Posterior vena cava (tissue), 2 donors: Measurements from ENCODE around the gene ATP2B2. TPM values are rescaled to one million over a fixed set of nuclear protein-coding genes. Genes with fewer than 3 reads are reported as not detected.
"Not testable (repeated sequence)": the region's sequence is repeated elsewhere in the genome, so short reads cannot be mapped to it uniquely, and the experiment has no call there.

Source experiments
- DNase-seq: peaks from one replicate; pipeline ENCODE4 v3.0.0-alpha.2; 2020; ENCODE audit warnings: low spot score
- intact Hi-C, 2 donors: fragments of 100-400 bp; cut with DNase I; formaldehyde crosslinking; loops; one replicate each; pipeline versions ENCODE4 v1.14.1 to v1.14.2; 2022 to 2023
- long read RNA-seq, 2 donors: library from polyadenylated mRNA; unstranded; transcript quantifications; one replicate each; pipeline ENCODE4 v2.0.0, GENCODE V29; 2020 to 2021
- total RNA-seq, 2 donors: library from RNA; stranded (reverse); fragmentation: NEBNext Ultra II Directional; extraction: Animal tissue kit (Norgen Biotek cat#: 25700); gene quantifications; one replicate each; pipeline ENCODE4 v1.2.1, GENCODE V29; 2021
- donor health status: DM: yes; HTN: yes; CAD: no.
- donor health status: DM: yes; HTN: yes; CAD: no.

Gene ATP2B2
- under 1 TPM; 0.29 to 0.42 TPM for total RNA-seq
- long read RNA-seq, donor 1, result 0 reads
- long read RNA-seq, donor 2, result 0 reads

DNA sequence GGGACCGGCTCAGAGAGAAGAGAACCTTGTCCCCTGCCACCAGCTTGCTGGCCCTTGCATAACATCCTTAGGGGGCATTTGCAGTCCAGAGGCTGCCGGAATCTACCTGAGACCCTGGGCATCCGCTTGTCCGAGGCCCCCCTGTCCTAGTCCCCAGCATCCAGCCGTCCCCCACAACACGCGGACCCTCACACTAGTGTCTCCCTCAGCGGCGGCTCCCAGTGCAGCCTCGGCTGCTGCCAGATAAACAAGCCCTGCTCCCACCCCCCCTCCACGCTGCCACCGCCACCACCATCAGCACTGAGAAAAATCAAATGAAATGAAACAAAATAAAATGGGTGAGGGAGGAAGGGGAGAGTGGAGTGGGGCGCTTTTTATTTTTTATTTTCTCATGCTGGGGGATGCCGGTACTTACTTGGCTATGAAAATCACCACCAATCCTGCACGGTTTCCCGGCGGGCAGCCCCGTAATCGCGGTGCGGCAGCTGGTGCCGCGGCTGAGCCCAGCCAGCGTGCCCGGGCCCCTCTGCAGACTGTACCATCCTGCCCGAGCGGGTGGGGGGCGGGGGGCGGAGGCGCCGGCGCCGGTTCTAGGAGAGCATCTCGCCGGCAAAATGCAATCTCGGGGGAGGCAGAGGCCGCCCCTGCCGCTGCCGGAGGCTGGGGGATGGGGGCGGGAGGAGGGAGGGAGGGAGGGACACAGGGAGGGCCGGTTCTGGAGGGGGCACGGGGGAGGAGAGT is at the start of gene ATP2B2:
TSS of gene ATP2B2 (minus strand) at position 537 of the 741 bp plus-strand sequence. CDS start 56,043 bp downstream, outside the sequence.
- no peak for DNase-seq
- intact Hi-C loops, result no loop called here

DNA sequence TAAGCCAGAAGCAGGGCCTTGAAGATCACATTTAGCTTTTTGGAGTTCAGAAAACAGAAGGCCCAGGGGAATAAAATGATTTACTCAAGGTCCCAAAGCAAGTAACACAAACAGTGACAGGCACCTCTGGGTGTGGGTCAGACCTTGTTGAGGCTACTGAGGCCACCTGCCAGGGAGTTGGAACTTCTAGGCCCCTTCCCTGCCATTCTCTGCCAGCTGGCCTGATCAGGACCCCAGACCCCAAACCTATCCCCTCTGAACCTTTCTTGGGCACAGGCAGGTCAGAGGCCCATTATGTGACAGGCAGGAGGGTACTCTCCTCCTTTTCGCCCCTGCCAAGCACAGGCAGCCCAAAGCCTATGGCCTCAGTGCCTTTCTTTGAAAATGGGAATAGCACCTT is 49.4 kb upstream of the ATP2B2 start:
- intact Hi-C loops, result no loop called here
- DNase-seq, result no peak

DNA sequence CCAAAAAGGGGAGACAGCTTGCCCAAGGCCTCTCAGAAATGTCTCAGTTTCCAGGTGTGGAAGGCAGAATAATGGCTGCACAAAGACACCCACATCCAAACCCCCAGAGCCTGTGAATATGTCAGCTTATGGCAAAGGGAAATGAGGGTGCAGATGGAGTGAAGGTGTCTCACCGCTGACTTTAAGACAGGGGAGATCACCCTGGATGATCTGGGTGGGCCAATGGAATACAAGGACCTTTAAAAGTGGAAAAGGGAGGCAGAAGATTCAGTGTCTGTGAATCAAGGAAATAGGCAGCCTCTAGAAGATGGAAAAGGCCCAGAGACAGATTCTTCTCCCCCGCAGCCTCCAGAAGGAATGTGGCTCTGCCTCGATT is 48.8 kb upstream of the ATP2B2 start:
- no peak for DNase-seq
- intact Hi-C loops, result no loop called here

DNA sequence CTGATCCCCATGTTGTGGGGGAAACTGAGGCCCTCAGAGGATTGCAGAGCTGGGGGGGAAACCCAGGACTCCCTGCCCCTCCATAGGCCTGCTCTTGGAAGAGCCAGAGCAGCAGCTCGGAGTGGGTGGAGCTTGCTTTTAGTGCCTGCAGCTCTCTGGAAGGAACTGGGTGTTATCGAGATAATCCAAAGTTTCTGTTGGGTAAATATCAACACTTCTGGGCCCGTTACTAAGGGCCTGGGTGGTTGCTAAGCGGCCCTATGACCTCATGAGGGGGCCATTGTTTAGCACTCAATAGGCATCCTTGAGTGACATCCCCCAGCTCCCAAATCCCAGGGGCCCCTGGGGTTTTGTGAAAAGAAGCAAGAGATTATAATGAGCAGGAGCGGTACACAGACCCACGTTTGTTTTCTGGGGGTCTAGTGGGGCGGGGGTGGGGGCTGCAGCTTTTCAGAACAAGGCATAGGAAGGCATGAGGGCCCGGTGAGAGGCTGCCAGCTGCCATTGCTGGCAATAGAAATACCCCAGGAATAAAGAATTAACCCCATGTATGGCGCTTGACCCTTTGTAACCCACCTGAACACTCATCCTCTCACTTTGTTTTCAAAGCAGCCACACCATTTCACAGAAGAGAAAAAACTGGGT is 48.3 kb upstream of the ATP2B2 start:
- intact Hi-C loops, result no loop called here
- no peak for DNase-seq

DNA sequence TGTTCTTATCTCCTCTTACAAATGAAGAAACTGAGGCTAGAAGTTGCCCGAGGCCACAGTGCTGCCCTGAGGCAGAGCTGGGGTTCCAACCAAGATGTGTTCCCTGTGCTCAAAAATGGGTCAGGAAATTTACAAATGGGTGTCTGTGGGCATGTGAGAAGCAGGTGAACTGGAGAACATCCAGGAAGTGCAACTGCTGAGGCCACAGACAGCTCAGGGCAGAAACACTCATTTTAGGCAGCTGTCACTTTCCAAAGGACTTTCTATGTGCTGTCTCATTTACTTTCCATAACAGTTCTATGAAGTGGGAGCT is 47.2 kb upstream of the ATP2B2 start:
- no peak for DNase-seq
- intact Hi-C loops, result no loop called here

DNA sequence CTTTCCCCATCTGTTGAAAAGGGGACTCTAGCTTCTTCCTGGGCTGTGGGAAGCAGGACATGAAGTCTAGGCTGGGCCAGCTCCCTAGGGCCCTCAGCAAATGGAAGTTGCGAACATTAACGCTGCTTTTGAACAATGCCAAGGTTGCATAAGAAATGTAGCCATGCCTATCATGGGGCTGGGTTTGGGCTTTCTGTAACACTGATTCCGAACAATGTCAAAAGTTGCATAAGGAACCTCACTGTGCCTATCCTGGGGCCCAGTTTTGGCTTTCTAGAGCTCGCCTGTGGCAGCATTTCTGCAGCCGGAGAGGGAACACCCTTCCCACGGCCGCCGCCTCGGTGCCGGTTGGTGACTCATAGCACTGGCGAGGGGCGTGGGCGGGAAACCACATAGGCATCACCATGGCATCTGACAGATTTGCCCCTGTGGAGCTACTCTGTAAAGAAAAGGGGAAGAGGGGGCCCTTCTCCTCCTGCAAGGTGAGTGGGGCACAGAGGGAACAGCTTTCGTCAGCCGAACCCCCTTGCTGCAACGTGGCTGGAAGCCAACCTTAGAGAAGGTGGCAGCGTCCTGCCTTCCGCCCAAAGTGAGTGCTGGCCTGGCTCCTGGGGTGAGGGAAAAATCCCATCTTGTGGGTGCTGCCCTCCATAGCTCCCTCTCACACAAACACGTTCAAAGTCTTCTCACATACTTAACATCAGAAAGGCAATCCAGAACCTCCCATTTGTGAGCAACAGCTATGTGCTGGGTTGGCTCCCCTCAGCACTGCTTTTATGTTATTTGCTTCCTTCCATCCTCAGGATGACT is 46.6 kb upstream of the ATP2B2 start:
- intact Hi-C loops, result no loop called here
- DNase-seq, result peak; percentile 86

DNA sequence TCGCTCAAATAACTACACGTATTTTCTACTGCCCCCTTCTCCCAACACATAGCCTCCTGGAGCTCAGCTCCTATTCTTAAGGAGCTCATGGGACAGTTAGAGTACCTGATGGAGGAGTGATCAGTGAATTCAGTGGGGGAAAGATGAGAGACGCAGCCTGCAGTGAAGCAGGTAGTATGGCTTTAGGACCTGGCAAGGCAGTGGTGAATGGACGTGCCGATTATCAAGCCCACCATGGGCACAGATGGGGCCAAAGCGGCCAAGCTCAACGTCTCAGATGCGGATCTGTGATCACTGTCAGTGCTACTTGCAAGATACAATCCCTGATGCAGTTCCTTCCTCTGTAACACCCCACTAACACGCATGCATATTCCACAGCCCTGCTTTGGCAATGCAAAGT is 45.8 kb upstream of the ATP2B2 start:
- DNase-seq, result no peak
- intact Hi-C loops, result no loop called here

DNA sequence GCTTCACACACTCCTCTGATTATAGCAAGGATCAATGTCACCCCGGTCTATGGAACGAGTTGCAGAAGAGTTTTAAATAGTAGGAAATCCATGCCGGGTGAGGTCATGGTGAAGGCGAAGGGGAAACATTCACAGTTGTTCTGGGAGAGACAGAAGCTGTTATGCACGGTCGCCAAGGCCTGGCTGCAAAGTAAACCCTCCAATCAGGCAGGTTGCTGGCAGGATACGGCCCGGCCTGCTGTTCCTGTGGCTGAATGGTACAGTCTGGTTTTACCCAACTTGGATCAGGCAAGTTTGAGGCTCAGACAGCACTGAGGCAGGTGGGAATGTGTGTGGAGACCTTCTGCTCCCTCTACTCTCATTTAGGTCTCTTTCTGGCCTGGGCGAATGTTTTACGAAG is 45.3 kb upstream of the ATP2B2 start:
- DNase-seq, result no peak
- intact Hi-C loops, result no loop called here

DNA sequence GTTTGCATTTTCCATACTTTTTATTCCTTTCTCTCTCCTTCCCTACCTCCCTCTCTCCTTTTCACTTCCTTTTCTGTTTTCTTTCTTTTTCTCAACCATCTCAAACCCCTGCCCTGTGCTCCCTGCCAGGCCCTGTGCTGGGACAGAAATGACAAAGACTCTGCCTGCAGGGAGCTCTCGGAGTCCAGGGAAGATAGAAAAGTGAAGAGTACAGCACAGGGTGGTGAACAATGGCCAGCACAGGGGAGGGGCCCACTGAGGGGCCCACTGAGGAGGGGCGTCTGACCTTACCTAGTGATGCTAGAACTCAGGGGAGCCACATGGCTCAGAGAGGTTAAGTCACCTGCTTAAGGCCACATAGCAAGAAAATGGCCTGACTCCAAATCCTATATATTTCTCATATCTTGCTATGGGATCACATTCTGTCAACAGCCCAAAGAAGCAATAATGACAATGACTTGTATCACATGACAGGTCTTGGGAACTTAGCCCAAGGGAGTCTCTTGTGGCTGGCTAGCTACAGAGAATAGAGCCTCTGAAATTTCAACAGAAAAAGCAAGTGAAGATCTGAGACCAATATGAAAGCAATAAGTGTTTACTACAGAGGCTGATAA is 44.3 kb upstream of the ATP2B2 start:
- intact Hi-C loops, result no loop called here
- no peak for DNase-seq

DNA sequence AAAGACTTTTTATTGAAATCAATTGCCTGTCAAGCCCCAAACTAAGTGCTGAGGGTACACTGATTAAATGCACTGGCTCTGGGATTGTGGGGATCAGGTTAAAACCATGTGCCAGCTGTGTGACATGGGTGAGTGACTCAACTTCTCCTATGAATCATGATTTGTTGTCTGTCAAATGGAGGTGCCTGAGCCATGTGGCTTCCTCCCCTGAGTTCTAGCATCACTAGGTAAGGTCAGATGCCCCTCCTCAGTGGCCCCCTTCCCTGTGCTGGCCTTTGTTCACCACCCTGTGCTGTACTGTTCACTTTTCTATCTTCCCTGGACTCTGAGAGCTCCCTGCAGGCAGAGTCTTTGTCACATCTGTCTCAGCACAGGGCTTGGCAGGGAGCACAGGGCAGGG is 43.6 kb upstream of the ATP2B2 start:
- intact Hi-C loops, result no loop called here
- DNase-seq, result no peak

DNA sequence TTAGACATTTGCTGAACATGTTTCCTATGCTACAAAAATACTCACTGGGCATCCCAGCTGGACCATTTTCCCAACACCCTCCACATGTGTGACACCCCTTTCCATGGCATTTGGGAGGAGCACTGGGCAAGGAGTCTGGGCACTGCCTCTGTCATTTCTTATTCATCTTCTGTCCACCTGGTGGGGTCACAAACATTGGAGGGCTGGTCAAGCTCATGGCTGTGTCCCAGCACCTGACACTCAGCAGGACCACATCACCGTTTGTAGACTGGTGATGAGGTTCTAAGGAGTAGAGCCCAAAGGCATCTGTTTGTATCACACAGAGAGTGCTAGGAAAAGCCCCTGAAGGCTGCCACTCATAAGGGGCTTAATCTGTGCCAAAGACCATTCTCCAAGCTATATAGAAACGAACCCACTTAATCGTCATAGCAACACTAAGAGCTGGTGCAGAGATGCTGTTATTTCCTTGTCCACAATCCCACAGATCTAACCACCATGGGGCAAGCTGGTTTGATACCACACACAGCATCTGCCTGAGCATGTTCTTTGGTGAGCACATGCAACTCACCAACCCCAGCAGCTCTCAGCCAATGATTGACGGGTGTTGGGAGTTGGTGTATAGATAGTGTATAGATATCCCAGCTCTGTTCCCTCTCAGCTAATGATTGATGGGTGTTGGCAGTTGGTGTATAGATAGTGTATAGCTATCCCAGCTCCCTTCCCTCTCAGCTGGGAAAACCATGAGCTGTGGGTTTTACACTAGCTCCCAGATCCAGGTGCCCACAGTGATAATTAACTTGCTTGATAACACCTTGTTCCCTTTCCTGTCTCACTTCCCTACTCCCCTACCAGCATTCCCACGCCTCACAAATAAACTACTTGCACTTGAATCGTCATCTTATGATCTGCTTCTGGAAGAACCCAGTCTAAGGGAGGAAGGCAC is 42.7 kb upstream of the ATP2B2 start:
- intact Hi-C loops, result no loop called here
- DNase-seq, result no peak

DNA sequence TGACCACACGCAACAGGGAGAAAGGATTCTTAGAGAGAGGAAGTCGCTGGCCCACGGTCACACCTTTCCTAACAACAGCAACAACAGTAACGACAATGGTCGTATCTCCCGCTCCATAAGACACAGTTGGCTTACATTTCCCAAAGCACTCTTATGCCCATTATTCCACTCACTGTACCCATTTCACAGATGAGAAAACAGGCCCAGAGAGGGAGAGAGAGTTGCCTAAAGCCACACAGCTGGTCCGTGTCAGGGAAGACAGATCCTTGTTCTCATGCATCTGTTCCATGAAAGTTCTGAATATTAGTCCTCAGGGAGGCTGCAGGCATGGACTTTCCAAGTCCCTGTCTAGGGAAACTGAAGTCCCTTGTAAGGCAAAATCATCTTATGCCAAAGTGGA is 42.0 kb upstream of the ATP2B2 start:
- intact Hi-C loops, result no loop called here
- no peak for DNase-seq

DNA sequence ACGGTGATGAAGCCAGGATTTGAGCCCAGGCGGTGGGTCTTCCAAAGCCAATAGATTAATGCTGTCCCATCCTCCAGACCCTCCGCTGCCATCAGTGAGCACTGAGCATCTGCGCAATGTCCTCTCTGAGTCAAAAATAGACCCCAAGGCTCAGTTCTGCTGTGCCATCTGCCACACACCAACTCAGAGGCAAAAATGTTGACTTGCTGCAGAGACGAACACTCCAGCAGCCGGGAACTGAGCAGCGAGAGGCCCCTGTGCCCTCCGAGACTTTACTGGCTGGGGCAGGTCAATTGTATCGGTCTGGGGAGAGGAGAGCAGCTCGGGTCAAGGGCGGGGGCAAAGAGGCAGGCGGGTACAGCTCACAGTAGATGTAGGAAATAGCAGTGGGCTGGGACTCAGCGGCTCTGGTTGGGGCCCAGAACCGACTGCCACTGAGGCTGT is 41.5 kb upstream of the ATP2B2 start:
- DNase-seq, result no peak

DNA sequence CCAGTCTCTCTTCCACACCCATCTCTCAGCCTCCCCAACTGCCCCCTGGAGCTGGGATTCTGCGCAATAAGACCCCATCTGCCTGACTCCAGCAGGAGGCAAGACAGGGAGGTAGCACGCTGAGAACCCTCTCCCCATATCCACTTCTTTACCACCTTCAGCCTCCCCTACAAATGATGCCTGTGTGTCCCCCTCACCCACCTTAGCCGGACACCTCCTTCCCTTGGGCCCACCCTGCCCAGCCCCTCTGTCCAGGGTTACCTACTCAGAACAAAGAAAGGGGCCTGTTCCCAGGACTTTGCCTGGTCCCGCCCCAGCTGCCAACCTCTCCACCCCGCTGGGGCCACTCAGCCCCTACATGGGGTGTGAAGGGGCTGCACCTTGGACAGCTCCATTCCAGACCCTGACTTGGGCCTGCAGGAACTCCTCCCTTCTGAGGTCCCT is 40.8 kb upstream of the ATP2B2 start:
- intact Hi-C loops, result no loop called here
- DNase-seq, result no peak

More for the DNA sequence above, 41.5 kb upstream of the ATP2B2 start:
- intact Hi-C loops, result no loop called here

DNA sequence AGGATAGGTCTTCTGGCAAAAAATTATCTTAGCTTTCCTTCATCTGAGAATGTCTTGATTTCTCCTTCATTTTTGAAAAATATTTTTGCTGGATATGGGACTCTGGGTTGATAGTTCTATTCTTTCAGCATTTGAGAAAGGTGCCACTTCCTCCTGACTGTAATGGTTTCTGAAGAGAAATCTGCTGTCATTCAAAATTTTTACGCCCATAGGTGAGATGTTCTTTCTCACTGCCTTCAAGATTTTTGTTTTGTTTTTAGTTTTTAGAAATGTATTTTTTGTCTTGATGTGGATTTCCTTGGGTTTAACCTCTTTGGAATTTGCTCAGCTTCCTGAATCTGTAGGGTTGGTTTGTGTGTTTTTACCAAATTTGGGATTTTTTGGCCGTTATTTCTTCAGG is 37.1 kb upstream of the ATP2B2 start:
- intact Hi-C loops, result no loop called here
- no peak for DNase-seq

DNA sequence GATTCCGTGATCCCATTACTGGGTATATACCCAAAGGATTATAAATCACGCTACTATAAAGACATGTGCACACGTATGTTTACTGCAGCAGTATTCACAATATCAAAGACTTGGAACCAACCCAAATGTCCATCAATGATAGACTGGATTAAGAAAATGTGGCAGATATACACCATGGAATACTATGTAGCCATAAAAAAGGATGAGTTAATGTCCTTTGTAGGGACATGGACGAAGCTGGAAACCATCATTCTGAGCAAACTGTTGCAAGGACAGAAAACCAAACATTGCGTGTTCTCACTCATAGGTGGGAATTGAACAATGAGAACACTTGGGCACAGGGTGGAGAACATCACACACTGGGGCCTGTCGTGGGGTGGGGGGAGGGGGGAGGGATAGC is 35.0 kb upstream of the ATP2B2 start:
- intact Hi-C loops, DNase-seq: not testable (repeated sequence)

DNA sequence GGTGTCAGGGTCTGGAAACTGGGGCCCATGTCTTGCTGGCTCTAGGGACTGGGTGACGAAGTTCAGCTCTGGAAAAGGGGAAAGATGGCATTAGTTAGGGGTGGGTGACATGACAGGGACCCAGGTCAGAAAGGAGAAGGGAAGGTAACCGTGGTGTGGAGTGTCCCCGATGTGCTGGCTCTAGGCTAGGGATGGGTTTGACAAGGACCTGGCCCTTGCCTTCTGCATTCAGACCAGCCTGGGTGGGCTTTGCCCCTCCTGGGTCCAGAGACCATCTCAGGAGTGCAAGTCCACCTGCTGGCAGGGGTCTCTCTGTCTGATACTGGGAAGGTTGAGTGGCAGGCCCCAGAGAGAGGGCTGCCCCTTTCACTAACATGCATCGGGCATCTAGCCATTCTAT is 28.7 kb upstream of the ATP2B2 start:
- intact Hi-C loops, result no loop called here

DNA sequence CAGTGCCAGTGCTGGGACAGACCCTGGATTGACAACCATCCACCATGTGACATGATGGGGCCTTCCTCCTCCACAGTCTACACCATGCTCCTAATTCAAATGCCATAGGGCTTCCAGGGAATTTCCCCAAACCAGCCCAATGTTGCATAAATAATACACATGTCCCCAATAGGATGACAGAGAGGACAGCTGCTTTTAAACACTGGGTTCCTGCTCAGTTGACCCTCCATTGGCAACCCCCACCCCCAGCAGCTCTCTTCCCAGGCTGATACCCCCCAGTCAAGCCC is 28.3 kb upstream of the ATP2B2 start:
- intact Hi-C loops, result no loop called here
- DNase-seq, result no peak

More for the DNA sequence above, 28.7 kb upstream of the ATP2B2 start:
- peak; percentile 42 for DNase-seq
